Activated CD4-positive, alpha-beta T cell treated with anti-CD3 and anti-CD28 coated beads, Interleukin-2, amount 50 U/mL, for 1 hour (primary cell): ENCODE data around the gene LRCH1.

ENCODE experiments used
- DNase-seq: peaks from one replicate; pipeline ENCODE4 v3.0.0-alpha.2; 2020

The LRCH1 gene

GRCh38 chr13:46641274-46642081, 88.5 kb downstream of the LRCH1 start:
- no peak for DNase-seq

- no peak for DNase-seq
Observed at GRCh38 chr13:46642254-46642653, 89.3 kb downstream of the LRCH1 start.

GRCh38 chr13:46643165-46643777, 90.3 kb downstream of the LRCH1 start:
- DNase-seq: no peak

GRCh38 chr13:46644816-46645215, 91.8 kb downstream of the LRCH1 start:
- DNase-seq: no peak

GRCh38 chr13:46647512-46648065, 94.6 kb downstream of the LRCH1 start:
- DNase-seq: no peak

- no peak for DNase-seq
Observed at GRCh38 chr13:46648166-46648607, 95.2 kb downstream of the LRCH1 start.

GRCh38 chr13:46649816-46650215, 96.8 kb downstream of the LRCH1 start:
- no peak for DNase-seq

- no peak for DNase-seq
Observed at GRCh38 chr13:46654951-46655350, 102.0 kb downstream of the LRCH1 start.

- DNase-seq: no peak
Observed at GRCh38 chr13:46655377-46656180, 102.6 kb downstream of the LRCH1 start.

GRCh38 chr13:46656786-46657185, 103.8 kb downstream of the LRCH1 start:
- DNase-seq: no peak

- DNase-seq: no peak
Observed at GRCh38 chr13:46659413-46660065, 106.6 kb downstream of the LRCH1 start.

GRCh38 chr13:46660416-46660815, 107.4 kb downstream of the LRCH1 start:
- no peak for DNase-seq

- DNase-seq: no peak
Observed at GRCh38 chr13:46660857-46661256, 107.9 kb downstream of the LRCH1 start.

GRCh38 chr13:46662690-46663089, 109.7 kb downstream of the LRCH1 start:
- no peak for DNase-seq

GRCh38 chr13:46663206-46664037, 110.5 kb downstream of the LRCH1 start:
- no peak for DNase-seq

- DNase-seq: no peak
Observed at GRCh38 chr13:46664195-46664594, 111.2 kb downstream of the LRCH1 start.

GRCh38 chr13:46665248-46665632, 112.3 kb downstream of the LRCH1 start:
- DNase-seq: no peak

GRCh38 chr13:46665633-46666482, 112.9 kb downstream of the LRCH1 start:
- DNase-seq: no peak

GRCh38 chr13:46666727-46667456, 113.9 kb downstream of the LRCH1 start:
- no peak for DNase-seq

- no peak for DNase-seq
Observed at GRCh38 chr13:46667687-46668281, 114.8 kb downstream of the LRCH1 start.
